ENCODE data around the gene SNED1. TPM values are rescaled to one million over a fixed set of nuclear protein-coding genes. Genes with fewer than 3 reads are reported as not detected.

SNED1 gene
- total RNA-seq, 2 donors from 2014 or later, result 0.36 to 4.1 TPM

- Mint-ChIP-seq H3K27me3 (ENCODE audit: low read depth) (no peaks in the 10 kb centered on the region), H3K4me3 (no peak overlapping the region), H3K9me3 (no peaks in the 10 kb centered on the region), H3K27ac (no peak overlapping the region), H3K4me1 (ENCODE audit: low read depth) (peaks cover 22% of the 10 kb centered on the region), H3K36me3 (ENCODE audit: insufficient read depth in 2 of 2) (no peaks in the 10 kb centered on the region)
- DNase-seq (no peak), ATAC-seq (replicated peaks in 1 of 2) (no peak)
These were observed 15.8 kb downstream of the SNED1 start for GRCh38 chr2:241014224-241014623.

DNA sequence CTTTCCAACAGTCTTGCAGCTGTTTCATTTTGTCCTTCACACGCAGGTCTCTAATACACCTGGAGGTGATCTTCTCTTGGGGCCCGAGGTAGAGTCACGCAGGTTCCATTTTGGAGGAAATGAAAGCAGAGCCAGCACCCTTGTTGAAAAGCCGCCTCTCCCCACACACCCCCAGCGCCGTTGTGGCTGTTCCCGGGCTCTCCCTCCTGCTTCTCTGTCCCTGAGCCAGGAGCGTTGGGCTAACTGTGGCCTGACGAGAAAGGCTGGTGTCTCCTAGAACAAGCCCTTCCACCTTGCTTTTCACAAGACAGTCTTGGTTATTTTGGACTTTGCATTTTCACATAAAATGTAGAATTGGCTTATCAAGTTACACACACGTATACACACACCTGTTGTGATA, 16.3 kb downstream of the SNED1 start:
- DNase-seq (no peak), ATAC-seq (replicated peaks in 1 of 2) (no peak)
- H3K4me1 Mint-ChIP-seq (ENCODE audit: low read depth), result peaks cover 16% of the 10 kb centered on the region
- H3K36me3 Mint-ChIP-seq (ENCODE audit: insufficient read depth in 2 of 2), result no peaks in the 10 kb centered on the region
- no peaks in the 10 kb centered on the region for H3K27me3 Mint-ChIP-seq (ENCODE audit: low read depth)
- H3K9me3 Mint-ChIP-seq, result no peaks in the 10 kb centered on the region
- H3K27ac Mint-ChIP-seq, result no peak overlapping the region
- H3K4me3 Mint-ChIP-seq, result no peak overlapping the region

- ATAC-seq (replicated peaks in 1 of 2) (no peak), DNase-seq (no peak)
- no peaks in the 10 kb centered on the region for H3K9me3 Mint-ChIP-seq
- H3K27ac Mint-ChIP-seq, result no peak overlapping the region
- H3K4me3 Mint-ChIP-seq, result no peak overlapping the region
- no peaks in the 10 kb centered on the region for H3K27me3 Mint-ChIP-seq (ENCODE audit: low read depth)
- peaks cover 11% of the 10 kb centered on the region for H3K4me1 Mint-ChIP-seq (ENCODE audit: low read depth)
- H3K36me3 Mint-ChIP-seq (ENCODE audit: insufficient read depth in 2 of 2), result no peaks in the 10 kb centered on the region
These were observed 17.0 kb downstream of the SNED1 start for GRCh38 chr2:241015439-241015838.

DNA sequence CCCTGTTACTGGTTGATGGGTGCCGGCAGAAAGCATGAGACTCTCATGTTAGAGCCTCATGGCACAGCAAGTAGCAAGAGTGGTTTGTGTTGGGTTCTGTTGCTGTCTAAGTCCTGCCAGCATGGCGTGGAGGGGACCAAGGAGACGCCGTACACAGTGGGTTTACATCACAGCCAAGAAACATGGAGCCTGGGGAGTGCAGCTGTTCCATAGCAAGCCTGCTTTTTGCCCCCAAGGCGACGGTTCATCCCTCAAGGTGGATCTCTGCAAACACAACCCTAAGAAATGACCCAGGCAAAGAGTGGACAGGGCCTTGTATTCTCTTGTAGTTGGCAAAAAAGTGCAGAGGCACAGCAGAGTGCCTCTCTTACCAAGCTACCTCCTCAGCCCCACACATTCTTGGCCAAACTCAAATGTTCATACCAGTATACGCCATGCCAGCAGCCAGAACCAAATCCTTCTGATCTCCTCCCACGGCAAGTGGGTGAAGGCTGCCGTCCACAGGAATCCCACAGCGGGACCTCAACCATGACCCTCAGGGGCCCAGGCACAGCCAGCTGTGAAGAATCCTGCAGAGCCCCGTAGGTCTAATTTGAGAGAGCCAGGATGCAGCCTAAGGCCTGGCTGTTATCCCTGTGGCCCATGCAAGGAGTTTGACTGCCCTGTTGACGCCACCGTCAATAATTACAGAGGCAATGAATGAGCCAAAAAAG, 19.0 kb downstream of the SNED1 start:
- DNase-seq, result no peak
- ATAC-seq (replicated peaks in 1 of 2), result no peak
- Mint-ChIP-seq H3K27ac (no peak overlapping the region), H3K36me3 (ENCODE audit: insufficient read depth in 2 of 2) (no peaks in the 10 kb centered on the region), H3K27me3 (ENCODE audit: low read depth) (no peaks in the 10 kb centered on the region), H3K4me3 (no peak overlapping the region), H3K4me1 (ENCODE audit: low read depth) (peaks cover 13% of the 10 kb centered on the region), H3K9me3 (peaks cover 0 to 2% of the 10 kb centered on the region in 2 donors)

DNA sequence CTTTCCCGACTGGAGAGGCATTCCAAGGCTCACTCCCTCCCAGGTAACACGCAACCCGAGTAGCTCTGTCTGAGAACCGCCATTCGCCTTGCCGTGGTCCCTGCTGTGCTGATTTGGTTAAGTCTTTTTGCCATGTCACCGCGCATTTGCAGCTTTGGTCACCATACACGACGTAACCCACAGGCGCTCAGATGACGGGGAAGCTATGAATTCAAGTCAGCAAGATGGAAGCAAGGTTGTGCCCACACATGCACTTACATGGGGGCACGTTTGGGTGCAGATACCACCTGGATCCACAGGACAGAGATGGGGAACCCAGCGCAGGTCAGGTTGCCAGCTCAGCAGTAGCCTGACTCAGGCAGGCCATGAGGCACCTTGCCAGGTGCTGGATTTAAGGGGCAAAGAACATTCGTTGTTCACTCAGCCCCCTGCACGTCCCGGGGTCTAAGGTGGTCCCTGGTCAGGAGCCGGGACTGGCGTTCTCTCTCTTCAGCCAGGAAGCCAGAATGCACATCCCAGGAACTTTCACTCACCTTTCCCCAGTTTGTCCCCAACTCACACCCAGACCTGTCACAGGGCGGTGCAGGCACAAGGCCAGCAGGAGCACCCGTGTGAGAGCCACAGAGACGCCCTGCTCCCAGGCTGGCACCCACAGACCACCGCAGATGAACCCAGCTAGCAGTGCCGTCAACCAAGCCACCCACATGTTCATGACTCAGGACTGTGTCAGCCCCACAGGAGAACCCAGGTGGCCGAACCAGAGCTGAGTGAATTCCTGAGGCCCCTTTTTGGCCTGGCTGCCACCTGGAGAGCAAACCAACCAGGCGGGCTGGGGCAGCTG, 19.9 kb downstream of the SNED1 start:
- Mint-ChIP-seq H3K36me3 (ENCODE audit: insufficient read depth in 2 of 2) (no peaks in the 10 kb centered on the region), H3K4me3 (no peak overlapping the region), H3K27me3 (ENCODE audit: low read depth) (no peaks in the 10 kb centered on the region), H3K4me1 (ENCODE audit: low read depth) (peaks cover 6% of the 10 kb centered on the region), H3K9me3 (peaks cover 0 to 4% of the 10 kb centered on the region in 2 donors), H3K27ac (no peak overlapping the region)
- ATAC-seq (replicated peaks in 1 of 2) (peak; percentile 53 to 63), DNase-seq (no peak)

DNA sequence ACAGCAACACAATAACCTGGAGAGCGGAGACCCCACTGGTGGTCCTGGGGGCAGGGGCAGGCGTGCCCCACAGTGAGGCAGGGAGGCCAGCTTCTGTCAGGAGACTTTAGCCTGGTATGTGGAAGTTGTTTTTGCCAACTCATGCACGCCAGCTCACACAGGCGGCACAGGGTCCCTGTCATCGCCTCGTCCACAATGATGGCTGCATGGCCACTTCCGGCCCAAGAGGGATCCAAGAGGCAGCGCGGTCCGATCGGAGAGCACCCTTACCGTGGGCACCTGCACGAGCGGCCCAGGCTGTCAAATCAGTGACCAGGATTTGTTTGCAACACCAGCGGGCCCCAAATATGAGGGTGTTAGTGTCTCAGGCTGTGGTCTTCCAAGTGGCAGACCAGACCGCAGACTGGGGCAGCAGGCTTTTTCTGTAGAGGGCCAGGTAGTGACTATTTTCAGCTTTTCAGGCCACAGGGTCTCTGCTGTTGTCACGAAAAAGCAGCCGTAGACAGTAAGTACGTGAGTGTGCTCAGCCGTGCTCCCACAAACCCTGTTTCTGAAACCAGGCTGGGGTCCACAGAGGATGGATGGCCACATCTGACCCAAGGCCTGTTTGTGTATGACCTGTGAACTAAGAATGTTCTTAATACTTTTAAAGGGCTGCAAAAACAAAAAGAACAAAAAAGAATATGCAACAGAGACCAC, 21.2 kb downstream of the SNED1 start:
- Mint-ChIP-seq H3K4me3 (no peak overlapping the region), H3K4me1 (ENCODE audit: low read depth) (peaks cover 6% of the 10 kb centered on the region), H3K36me3 (ENCODE audit: insufficient read depth in 2 of 2) (no peaks in the 10 kb centered on the region), H3K27ac (no peak overlapping the region), H3K27me3 (ENCODE audit: low read depth) (no peaks in the 10 kb centered on the region), H3K9me3 (peaks cover 0 to 4% of the 10 kb centered on the region in 2 donors)
- DNase-seq, result no peak
- ATAC-seq (replicated peaks in 1 of 2), result no peak

- peaks cover 6% of the 10 kb centered on the region for H3K4me1 Mint-ChIP-seq (ENCODE audit: low read depth)
- ATAC-seq (replicated peaks in 1 of 2) (no peak), DNase-seq (no peak)
- H3K27ac Mint-ChIP-seq, result no peak overlapping the region
- H3K4me3 Mint-ChIP-seq, result no peak overlapping the region
- peaks cover 0 to 1% of the 10 kb centered on the region in 2 donors for H3K36me3 Mint-ChIP-seq (ENCODE audit: insufficient read depth in 2 of 2)
- H3K27me3 Mint-ChIP-seq (ENCODE audit: low read depth), result no peaks in the 10 kb centered on the region
- H3K9me3 Mint-ChIP-seq, result peaks cover 0 to 4% of the 10 kb centered on the region in 2 donors
These were observed 21.8 kb downstream of the SNED1 start for GRCh38 chr2:241020201-241020600.

DNA sequence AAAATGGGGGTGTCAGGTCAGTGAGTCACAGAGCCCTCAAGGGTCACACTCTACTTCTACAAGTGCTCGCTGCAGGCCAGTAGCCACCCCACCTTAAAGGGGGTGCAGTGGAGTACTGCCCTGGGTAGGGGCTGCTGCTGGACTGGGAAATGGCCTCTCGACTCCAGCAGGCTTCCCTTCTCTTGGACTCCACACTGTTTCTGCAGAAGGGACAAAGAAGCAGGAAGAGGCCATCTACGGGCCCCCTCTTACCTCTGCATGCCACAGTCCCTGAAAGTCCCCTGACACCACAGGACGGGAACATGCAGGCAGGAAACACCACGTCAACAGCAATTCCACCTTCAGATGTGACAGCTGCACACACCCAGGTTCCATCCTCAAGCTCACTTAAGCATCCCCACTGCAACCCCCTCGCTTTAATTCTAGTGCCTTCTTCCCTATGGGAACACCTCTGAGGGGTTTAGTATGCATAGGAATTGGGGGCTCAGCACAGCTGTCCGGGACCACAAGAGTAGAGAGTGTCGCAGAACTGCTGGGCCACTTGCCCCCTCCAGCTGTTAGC, 22.3 kb downstream of the SNED1 start:
- Mint-ChIP-seq H3K9me3 (peaks cover 0 to 6% of the 10 kb centered on the region in 2 donors), H3K27ac (no peak overlapping the region), H3K4me3 (no peak overlapping the region), H3K36me3 (ENCODE audit: insufficient read depth in 2 of 2) (peaks cover 5% of the 10 kb centered on the region in 2 donors), H3K4me1 (ENCODE audit: low read depth) (peaks cover 6% of the 10 kb centered on the region), H3K27me3 (ENCODE audit: low read depth) (no peaks in the 10 kb centered on the region)
- ATAC-seq (replicated peaks in 1 of 2), result no peak
- DNase-seq, result no peak

DNA sequence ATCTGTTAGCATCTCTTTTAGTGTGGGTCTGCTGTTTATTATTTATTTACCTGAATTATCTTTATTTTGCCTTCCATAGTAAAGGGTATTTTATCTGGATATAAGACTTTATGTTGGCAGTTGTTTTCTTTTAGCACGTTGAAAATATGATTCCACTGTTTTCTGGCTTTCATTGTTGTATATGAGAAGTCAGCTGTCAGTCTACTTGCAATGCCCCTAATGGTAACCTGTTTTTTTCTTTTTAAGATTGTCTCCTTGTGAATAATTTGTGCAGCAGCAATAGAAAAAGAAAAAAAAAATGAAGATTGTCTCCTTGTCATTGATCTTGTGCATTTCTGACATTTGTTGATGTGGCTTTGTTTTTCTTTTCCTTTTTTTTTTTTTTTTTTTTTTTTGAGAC, 27.2 kb downstream of the SNED1 start:
- no peak overlapping the region for H3K27ac Mint-ChIP-seq
- no peaks in the 10 kb centered on the region for H3K27me3 Mint-ChIP-seq (ENCODE audit: low read depth)
- H3K9me3 Mint-ChIP-seq, result peaks cover 10% of the 10 kb centered on the region in 2 donors
- H3K4me1 Mint-ChIP-seq (ENCODE audit: low read depth), result peaks cover 6% of the 10 kb centered on the region
- ATAC-seq (replicated peaks in 1 of 2), result no peak
- no peak for DNase-seq
- no peak overlapping the region for H3K4me3 Mint-ChIP-seq
- H3K36me3 Mint-ChIP-seq (ENCODE audit: insufficient read depth in 2 of 2), result peaks cover 10 to 16% of the 10 kb centered on the region in 2 donors

DNA sequence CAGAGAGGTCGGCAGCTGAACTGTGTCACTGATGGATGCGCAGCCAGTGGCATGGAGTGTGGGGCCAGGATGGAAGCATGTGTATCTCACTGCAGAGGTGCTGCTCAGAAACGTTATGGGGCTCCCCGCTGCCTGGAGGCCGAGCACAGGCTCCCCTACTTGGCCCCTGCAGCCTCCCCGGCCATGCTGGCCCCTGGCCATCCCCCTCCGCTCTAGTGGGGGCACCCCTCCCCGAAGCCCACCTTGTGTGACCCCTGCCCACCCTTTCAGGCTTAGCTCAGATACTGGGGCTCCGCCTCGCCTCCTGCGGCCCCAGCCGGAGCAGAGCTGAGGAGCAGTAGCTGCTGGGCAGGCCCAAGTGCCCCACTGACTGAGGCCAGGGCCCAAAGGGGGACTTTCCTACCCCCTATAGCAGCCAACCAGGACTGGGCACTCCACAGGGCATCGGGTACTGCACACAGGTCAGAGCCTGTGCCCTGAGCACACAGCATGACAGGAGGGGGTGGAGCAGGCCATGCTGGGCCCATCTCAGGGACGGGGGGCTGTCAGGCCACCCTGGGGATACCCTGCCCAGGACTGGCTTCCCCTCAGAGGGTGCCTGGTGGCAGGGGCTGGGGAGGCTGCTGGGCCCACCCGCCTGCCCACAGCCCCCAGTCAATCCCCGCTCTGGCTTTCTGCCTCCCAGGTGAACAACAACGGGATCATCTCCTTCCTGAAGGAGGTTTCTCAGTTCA, 31.3 kb downstream of the SNED1 start:
- no peak for DNase-seq
- Mint-ChIP-seq H3K36me3 (ENCODE audit: insufficient read depth in 2 of 2) (peaks cover 10 to 16% of the 10 kb centered on the region in 2 donors), H3K4me3 (no peak overlapping the region), H3K27me3 (ENCODE audit: low read depth) (no peaks in the 10 kb centered on the region), H3K9me3 (peaks cover 6 to 10% of the 10 kb centered on the region in 2 donors), H3K27ac (no peak overlapping the region), H3K4me1 (ENCODE audit: low read depth) (no peaks in the 10 kb centered on the region)
- ATAC-seq (replicated peaks in 1 of 2), result no peak

DNA sequence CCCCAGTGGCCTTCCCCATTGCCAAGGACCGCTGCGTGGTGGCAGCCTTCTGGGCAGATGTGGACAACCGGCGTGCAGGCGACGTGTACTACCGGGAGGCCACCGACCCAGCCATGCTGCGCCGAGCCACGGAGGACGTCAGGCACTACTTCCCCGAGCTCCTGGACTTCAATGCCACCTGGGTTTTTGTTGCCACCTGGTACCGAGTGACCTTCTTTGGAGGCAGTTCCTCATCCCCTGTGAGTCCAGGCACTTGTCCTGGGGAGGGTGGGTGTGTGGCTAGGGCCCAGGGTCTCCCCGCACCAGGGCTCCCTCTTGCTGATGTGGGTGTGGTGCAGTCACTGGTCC, 31.9 kb downstream of the SNED1 start:
- H3K4me3 Mint-ChIP-seq, result no peak overlapping the region
- no peaks in the 10 kb centered on the region for H3K4me1 Mint-ChIP-seq (ENCODE audit: low read depth)
- no peak overlapping the region for H3K27ac Mint-ChIP-seq
- ATAC-seq (replicated peaks in 1 of 2) (no peak), DNase-seq (no peak)
- H3K27me3 Mint-ChIP-seq (ENCODE audit: low read depth), result no peaks in the 10 kb centered on the region
- peaks cover 8 to 15% of the 10 kb centered on the region in 2 donors for H3K36me3 Mint-ChIP-seq (ENCODE audit: insufficient read depth in 2 of 2)
- peaks cover 6 to 10% of the 10 kb centered on the region in 2 donors for H3K9me3 Mint-ChIP-seq

DNA sequence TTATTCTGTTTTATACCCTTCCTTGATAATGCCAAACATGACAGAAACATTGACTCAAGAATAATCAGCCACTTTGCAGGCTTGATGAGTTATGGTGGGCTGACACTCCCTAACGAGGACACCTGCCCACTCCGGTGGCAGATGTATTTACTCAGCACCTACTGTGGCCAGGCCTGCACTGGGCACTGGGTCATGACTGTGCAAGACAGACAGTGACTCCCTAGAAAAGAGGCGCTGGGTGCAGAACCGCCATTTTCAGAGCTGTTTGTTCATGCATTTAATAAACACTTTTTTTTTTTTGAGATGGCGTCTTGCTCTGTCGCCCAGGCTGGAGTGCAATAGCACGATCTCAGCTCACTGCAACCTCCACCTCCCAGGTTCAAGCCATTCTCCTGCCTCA, 32.5 kb downstream of the SNED1 start:
- H3K27me3 Mint-ChIP-seq (ENCODE audit: low read depth), result no peaks in the 10 kb centered on the region
- H3K27ac Mint-ChIP-seq, result no peak overlapping the region
- ATAC-seq (replicated peaks in 1 of 2), result no peak
- DNase-seq, result no peak
- no peaks in the 10 kb centered on the region for H3K4me1 Mint-ChIP-seq (ENCODE audit: low read depth)
- H3K4me3 Mint-ChIP-seq, result no peak overlapping the region
- H3K36me3 Mint-ChIP-seq (ENCODE audit: insufficient read depth in 2 of 2), result peaks cover 5 to 11% of the 10 kb centered on the region in 2 donors
- H3K9me3 Mint-ChIP-seq, result peaks cover 3 to 10% of the 10 kb centered on the region in 2 donors

Data from activated T-cell treated with anti-CD3 and anti-CD28 coated beads, Interleukin-2, amount 50 U/mL, for 72 hours (primary cell).